Panc1 (cell line): ENCODE results near the gene TEX53. TPM values are rescaled to one million over a fixed set of nuclear protein-coding genes. Genes with fewer than 3 reads are reported as not detected.
A peak's percentile ranks its signal among the peaks of the same experiment; 100 is the strongest.

Experiments
- ATAC-seq: fragments of 200-7000 bp; cut with Tn5 transposase; 2 replicates; pipeline ENCODE4 v1.9.1; 2020; ENCODE audit warnings: mild to moderate bottlenecking, moderate library complexity
- BruUV-seq: library from RNA; stranded (reverse); fragments of 400-500 nt; replicated peaks from 2 replicates; lab custom pipeline; 2021; lab: Mats Ljungman, UMichigan
- CTCF ChIA-PET: fragments of 300-600 bp; sonication (Branson Sonifier 250); formaldehyde crosslinking; loops from one replicate; lab custom pipeline; 2022; ENCODE audit warnings: antibody characterized with exemption; lab: Charles Lee
- POLR2A ChIA-PET: fragments of 300-600 bp; sonication (Branson Sonifier 250); formaldehyde crosslinking; loops from one replicate; lab custom pipeline; 2022; ENCODE audit warnings: antibody characterized with exemption; lab: Charles Lee
- DNase-seq: peaks from one replicate; pipeline ENCODE4 v3.0.0-alpha.2; 2010; ENCODE audit warnings: low read depth, low spot score
- H3K27ac ChIP-seq: 2 replicates; pipeline ENCODE4 v1.5.1; 2011; ENCODE audit warnings: mild to moderate bottlenecking, low read length, inconsistent platforms
- H3K27me3 ChIP-seq: fragments of 200-500 bp; sonication (Bioruptor generic); 2 replicates; pipeline ENCODE4 v1.6.0; 2014; ENCODE audit warnings: low read length, inconsistent platforms; ENCODE audit not compliant: control insufficient read depth, insufficient read depth
- H3K36me3 ChIP-seq: fragments of 200-500 bp; sonication (Bioruptor generic); 2 replicates; pipeline ENCODE4 v1.5.1; 2014; ENCODE audit warnings: inconsistent platforms, mild to moderate bottlenecking, low read length, moderate library complexity; ENCODE audit not compliant: control insufficient read depth, insufficient read depth
- H3K4me1 ChIP-seq: 2 replicates; pipeline ENCODE4 v1.5.1; 2011; ENCODE audit warnings: inconsistent platforms, mild to moderate bottlenecking, low read length, moderate library complexity; ENCODE audit not compliant: control insufficient read depth, insufficient read depth
- H3K4me3 ChIP-seq, 2 experiments: 2 replicates each; pipeline ENCODE4 v1.5.1; 2011 to 2012; ENCODE audit warnings: low read depth in 2 of 2, low read length in 2 of 2, mild to moderate bottlenecking in 2 of 2, inconsistent platforms in 1 of 2, moderate library complexity in 1 of 2
- H3K9me3 ChIP-seq: fragments of 200-500 bp; sonication (Bioruptor generic); 2 replicates; pipeline ENCODE4 v1.5.1; 2014; ENCODE audit warnings: low read depth, mild to moderate bottlenecking, inconsistent platforms, low read length, moderate library complexity; ENCODE audit not compliant: control insufficient read depth, insufficient read depth
- POLR2AphosphoS5 ChIP-seq: IDR thresholded peaks from 2 replicates; pipeline ENCODE4 v1.6.1; 2012; ENCODE audit warnings: mild to moderate bottlenecking, low read depth, low read length, moderate library complexity
- SIN3A ChIP-seq: IDR thresholded peaks from 2 replicates; pipeline ENCODE4 v1.6.1; 2012; ENCODE audit warnings: low read depth, mild to moderate bottlenecking, low read length, moderate library complexity, borderline replicate concordance; ENCODE audit not compliant: insufficient read depth
- TCF7L2 ChIP-seq: IDR thresholded peaks from 2 replicates; pipeline ENCODE4 v1.6.1; 2011; ENCODE audit warnings: mild to moderate bottlenecking, low read depth, low read length, inconsistent platforms
- in situ Hi-C: cut with HindIII; loops from 2 replicates; pipeline ENCODE4 v1.10.0; 2016; ENCODE audit warnings: low sequenced_read_pairs, low pct_unique_long_range_greater_than_20kb
- intact Hi-C: fragments of 100-400 bp; cut with micrococcal nuclease; formaldehyde crosslinking; loops from one replicate; pipeline ENCODE4 v1.10.0; 2022; ENCODE audit not compliant: unreplicated experiment
- total RNA-seq: library from RNA; stranded (reverse); gene quantifications from one replicate; pipeline ENCODE4 v1.2.1, GENCODE V29; 2021; ENCODE audit not compliant: unreplicated experiment
- TF ChIP-seq, protein P1 (sequence below), 2 experiments: IDR thresholded peaks; 2 replicates each; pipeline ENCODE4 v1.6.1; 2011 to 2012; ENCODE audit warnings: low read depth in 2 of 2, control low read depth in 1 of 2, low read length in 1 of 2, mild to moderate bottlenecking in 1 of 2, moderate library complexity in 1 of 2; ENCODE audit not compliant: insufficient read depth in 1 of 2
- TF ChIP-seq, protein P2 (sequence below): fragments of 450-650 bp; IDR thresholded peaks from 2 replicates; pipeline ENCODE4 v1.5.1; 2017; ENCODE audit warnings: mild to moderate bottlenecking

Gene TEX53
- total RNA-seq, 1 experiment from 2014 or later, result not detected

DNA sequence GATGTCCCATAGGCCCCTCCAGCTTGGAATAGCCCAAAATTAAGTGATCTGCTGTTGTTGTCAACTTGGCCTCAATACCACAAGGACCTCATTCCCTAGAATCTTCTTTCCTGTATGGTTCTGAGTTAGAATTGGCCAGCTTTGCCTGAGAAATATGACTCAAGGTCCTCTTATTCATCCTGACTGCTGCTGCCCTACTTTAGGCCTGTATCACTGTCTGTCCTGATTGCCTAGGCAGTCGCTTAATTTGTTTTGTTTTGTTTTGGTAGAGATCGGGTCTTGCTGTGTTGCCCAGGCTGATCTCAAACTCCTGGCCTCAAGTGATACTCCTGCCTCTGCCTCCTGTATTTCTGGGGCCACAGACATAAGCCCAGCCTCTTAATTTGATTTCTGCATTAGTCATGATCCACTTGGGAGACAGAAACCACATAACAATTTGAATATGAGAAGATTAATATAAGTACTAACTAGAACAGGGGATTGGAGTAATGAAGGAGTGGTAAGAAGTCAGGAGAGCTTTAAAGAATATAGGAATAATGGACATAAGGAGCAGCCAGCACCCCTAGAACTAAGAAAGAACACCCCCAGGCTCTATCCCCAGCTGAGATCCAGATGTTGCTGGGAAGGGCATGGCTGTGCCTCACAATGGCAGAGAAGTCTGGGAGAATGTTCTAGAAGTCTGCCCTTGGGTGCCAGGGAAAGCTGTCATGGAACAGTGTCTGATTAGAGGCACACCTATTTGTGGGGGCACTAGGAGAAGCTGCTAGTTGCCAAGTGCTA lies 4.6 kb downstream of the TEX53 start:
- BruUV-seq, result no TSS peak

GRCh38 chr9:114643896-114644295 lies 13.7 kb downstream of the TEX53 start:
- intact Hi-C loops (no loop called here), in situ Hi-C loops (no loop called here)
- Histone ChIP-seq H3K27me3 (no peaks in the 10 kb centered on the region), H3K4me3 (no peak overlapping the region), H3K36me3 (no peaks in the 10 kb centered on the region), H3K4me1 (no peaks in the 10 kb centered on the region), H3K9me3 (no peaks in the 10 kb centered on the region), H3K27ac (no peak overlapping the region)
- no peak for TF ChIP-seq TCF7L2
- TF ChIP-seq, protein P1, sequence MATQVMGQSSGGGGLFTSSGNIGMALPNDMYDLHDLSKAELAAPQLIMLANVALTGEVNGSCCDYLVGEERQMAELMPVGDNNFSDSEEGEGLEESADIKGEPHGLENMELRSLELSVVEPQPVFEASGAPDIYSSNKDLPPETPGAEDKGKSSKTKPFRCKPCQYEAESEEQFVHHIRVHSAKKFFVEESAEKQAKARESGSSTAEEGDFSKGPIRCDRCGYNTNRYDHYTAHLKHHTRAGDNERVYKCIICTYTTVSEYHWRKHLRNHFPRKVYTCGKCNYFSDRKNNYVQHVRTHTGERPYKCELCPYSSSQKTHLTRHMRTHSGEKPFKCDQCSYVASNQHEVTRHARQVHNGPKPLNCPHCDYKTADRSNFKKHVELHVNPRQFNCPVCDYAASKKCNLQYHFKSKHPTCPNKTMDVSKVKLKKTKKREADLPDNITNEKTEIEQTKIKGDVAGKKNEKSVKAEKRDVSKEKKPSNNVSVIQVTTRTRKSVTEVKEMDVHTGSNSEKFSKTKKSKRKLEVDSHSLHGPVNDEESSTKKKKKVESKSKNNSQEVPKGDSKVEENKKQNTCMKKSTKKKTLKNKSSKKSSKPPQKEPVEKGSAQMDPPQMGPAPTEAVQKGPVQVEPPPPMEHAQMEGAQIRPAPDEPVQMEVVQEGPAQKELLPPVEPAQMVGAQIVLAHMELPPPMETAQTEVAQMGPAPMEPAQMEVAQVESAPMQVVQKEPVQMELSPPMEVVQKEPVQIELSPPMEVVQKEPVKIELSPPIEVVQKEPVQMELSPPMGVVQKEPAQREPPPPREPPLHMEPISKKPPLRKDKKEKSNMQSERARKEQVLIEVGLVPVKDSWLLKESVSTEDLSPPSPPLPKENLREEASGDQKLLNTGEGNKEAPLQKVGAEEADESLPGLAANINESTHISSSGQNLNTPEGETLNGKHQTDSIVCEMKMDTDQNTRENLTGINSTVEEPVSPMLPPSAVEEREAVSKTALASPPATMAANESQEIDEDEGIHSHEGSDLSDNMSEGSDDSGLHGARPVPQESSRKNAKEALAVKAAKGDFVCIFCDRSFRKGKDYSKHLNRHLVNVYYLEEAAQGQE (IDR thresholded peaks at IDR 0.05; ENCODE audit: insufficient read depth in 1 of 2, low read depth in 2 of 2, low read length in 1 of 2), result no peak
- TF ChIP-seq POLR2AphosphoS5, result no peak
- TF ChIP-seq, protein P2, sequence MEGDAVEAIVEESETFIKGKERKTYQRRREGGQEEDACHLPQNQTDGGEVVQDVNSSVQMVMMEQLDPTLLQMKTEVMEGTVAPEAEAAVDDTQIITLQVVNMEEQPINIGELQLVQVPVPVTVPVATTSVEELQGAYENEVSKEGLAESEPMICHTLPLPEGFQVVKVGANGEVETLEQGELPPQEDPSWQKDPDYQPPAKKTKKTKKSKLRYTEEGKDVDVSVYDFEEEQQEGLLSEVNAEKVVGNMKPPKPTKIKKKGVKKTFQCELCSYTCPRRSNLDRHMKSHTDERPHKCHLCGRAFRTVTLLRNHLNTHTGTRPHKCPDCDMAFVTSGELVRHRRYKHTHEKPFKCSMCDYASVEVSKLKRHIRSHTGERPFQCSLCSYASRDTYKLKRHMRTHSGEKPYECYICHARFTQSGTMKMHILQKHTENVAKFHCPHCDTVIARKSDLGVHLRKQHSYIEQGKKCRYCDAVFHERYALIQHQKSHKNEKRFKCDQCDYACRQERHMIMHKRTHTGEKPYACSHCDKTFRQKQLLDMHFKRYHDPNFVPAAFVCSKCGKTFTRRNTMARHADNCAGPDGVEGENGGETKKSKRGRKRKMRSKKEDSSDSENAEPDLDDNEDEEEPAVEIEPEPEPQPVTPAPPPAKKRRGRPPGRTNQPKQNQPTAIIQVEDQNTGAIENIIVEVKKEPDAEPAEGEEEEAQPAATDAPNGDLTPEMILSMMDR, result no peak
- no TSS peak for BruUV-seq
- DNase-seq (no peak), ATAC-seq (no peak)
- POLR2A ChIA-PET, result no interaction called here
- CTCF ChIA-PET, result no interaction called here

More for the DNA sequence above, 4.6 kb downstream of the TEX53 start:
- Histone ChIP-seq H3K4me1 (no peaks in the 10 kb centered on the region), H3K36me3 (no peaks in the 10 kb centered on the region), H3K4me3 (no peak overlapping the region), H3K27me3 (no peaks in the 10 kb centered on the region), H3K27ac (no peak overlapping the region), H3K9me3 (no peaks in the 10 kb centered on the region)
- TF ChIP-seq, protein P1 (IDR thresholded peaks at IDR 0.05; ENCODE audit: insufficient read depth in 1 of 2, low read depth in 2 of 2, low read length in 1 of 2), result no peak
- TF ChIP-seq TCF7L2, result no peak
- no peak for TF ChIP-seq SIN3A
- TF ChIP-seq, protein P2, result no peak
- TF ChIP-seq POLR2AphosphoS5, result no peak
- intact Hi-C loops, result loop anchor here (2.0 to 5.0 kb wide), 2 partner anchors 151 to 248 kb away; no protein-coding TSS in a partner anchor
- ATAC-seq (peak; percentile 56), DNase-seq (no peak)
- ChIA-PET CTCF (interaction anchor here (0.6 to 1.9 kb wide), 9 partner anchors 41 to 247 kb away, joined by 3 to 15 read pairs (median 5); no protein-coding TSS in a partner anchor), POLR2A (no interaction called here)
- in situ Hi-C loops, result no loop called here
